Stimulated activated CD4-positive, alpha-beta T cell treated with anti-CD3 and anti-CD28 coated beads, TNF-alpha, amount 100 ng/mL, for 4 hours (primary cell): Measurements from ENCODE around the gene TRIM29.

ENCODE experiments used
- DNase-seq, 3 experiments: peaks; one replicate each; pipeline ENCODE4 v3.0.0-alpha.2; 2020; ENCODE audit warnings: low read depth in 3 of 3

Gene TRIM29

DNA sequence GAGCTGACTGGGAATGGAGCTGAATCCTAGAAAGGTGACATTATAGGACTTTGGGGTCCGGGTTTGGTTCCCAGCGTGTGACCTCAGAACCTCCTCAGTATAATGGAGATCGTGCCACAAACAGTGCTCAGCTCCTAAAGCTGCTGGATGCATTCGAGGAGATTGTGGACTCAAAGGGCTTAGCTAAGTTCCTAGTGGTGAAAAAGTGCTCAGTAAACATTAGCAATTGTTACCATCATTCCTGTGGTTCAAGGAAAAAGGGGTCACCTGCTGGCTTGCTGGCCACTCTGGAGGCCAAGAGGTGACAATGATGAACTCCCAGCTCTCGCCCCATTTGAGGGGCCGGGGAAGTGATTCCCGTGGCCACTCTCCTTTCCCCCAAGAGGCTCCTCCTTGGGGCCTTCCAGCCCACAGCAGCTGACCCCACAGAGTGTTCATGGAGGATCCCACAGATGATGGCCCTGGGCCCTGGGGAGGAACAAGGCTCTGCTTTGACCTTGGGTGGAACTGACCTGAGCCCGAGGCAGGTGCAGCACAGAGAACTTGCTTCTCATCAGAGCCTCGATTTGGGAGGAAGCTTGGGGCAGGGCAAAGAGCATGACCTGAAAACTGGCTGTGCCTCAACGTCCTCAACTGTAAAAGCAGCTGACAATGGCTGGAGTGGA, 40.1 kb downstream of the TRIM29 start:
- DNase-seq = no peak

GRCh38 chr11:120096369-120097191, 41.3 kb downstream of the TRIM29 start:
- no peak for DNase-seq

DNA sequence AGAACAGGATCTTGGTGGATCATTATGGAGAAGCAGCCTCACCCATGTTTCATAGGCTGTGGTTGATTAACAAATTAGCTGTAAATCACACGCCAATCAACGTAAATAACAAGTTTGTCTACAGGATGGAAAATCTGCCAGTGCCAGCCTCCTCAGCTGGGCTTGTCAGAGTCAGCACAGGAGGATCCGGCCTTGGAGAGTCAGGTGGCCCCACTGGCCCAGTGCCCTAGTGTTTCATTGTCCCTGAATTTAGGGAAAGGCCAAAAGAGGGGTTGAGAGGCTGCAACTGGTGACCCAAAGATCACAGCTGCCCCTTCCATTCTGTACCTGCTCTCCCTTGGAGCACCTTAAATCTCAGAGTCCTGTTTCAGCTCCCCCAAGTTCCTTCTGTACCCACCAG, 42.4 kb downstream of the TRIM29 start:
- no peak for DNase-seq

- no peak for DNase-seq
Measured at GRCh38 chr11:120091701-120092100, 46.2 kb downstream of the TRIM29 start.

GRCh38 chr11:120091121-120091520, 46.8 kb downstream of the TRIM29 start:
- DNase-seq = no peak

GRCh38 chr11:120090411-120090810, 47.5 kb downstream of the TRIM29 start:
- no peak for DNase-seq

DNA sequence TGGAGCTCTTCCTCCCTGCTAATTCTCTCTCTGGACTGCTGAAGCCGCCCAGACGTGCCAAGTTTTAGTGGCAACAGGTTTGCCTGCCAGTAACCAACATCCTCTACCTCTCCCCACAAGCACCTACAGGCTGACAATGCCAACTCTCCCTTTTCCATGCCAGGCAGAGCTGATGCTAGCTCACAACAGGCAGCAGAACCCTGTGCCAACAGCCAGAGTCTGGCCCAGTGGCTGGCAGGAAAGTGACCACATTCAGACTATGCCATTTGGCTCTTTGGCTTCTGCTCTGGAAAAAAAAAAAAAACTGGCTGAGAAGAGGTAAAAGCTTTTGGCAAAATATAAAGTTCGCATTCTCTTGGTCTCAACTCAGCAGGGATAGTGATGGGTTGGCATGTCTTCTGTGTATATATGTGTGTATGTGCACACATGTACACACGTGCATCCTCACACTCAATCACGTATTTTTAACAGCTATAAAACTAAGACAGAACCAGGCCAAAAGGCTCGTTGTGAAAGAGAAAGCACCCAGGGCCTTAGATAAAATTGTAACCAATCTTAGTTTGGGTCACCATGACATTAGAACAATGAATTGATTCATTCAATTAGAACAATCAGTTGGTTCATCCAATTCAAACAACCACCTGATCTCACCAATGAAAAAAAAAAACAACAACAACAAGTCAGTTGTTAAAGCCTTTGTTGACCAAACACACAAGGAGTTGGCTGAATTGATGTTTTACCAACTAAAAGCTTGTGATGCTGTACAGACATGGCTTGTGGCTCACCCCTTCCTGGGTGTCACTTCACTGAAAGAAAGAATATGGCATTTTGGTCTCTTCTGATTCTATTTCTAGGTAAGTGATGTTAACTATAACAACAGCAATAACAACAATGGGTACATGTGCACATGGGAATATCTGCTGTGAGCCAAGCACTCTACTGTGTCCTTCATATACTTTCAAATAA, 48.6 kb downstream of the TRIM29 start:
- DNase-seq = no peak

DNA sequence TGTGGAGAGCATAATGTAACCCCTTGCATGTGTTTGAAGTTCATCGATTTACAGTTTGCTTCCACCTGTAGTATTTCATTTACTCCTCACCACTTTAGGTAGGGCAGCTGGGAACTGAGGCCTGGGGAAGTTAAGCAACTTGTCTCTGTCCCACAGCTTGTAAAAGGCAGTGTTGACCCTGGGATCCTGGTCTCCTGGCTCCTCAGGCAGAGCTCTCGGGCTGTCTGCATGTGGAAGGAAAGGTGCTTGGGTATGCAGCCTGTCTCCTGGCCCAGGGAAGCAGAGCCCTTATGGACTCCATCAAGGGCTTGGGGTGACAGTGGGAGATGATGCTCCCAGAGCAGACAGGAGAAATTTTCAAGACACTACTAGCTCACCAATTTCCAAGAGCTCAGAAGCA, 49.9 kb downstream of the TRIM29 start:
- no peak for DNase-seq

GRCh38 chr11:120086651-120087050, 51.3 kb downstream of the TRIM29 start:
- DNase-seq = no peak

DNA sequence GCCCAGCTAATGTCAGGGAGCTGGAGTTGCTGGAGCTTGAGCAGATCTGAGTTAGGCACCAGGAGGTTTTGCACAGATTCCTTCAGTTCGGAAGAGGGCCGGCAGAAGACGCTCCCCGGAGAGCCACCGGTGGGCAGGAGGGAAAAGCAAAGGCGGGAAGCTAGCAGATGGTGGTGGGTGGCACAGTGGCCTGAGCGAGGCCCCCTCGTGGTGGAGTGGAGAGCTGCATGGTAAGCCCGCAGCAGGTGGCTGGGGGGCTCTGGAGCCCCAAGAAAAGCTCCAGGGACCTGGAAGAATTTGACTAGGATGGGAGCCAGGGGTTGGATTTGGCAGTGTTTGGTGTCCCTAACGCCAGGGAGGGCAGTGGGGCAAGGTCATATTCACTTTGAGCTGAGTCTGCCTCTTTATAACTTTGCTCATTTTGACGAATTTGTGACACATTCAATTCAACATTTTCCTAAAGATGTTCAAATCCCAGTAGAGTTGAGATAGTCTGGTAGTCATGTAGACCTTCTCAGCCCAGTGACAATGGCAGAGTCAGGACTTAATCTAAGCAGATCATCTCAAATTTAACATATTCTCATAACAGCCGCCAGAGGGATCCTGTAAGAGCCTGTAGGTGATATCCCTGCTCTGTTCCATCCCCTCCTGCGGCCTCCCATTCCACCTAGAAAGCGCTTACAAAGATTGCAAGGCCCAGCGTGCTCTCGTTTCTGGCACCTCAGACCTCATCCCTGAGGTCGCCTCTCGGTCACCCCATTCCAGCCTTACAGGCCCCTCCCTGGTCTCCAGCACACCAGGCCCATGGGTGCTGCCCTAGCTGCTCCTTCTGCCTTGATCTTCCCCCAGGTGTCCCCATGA, 57.9 kb downstream of the TRIM29 start:
- peak in 1 of 3 experiments; percentile 6 for DNase-seq

- DNase-seq = no peak
Measured at GRCh38 chr11:120078397-120078796, 59.5 kb downstream of the TRIM29 start.

DNA sequence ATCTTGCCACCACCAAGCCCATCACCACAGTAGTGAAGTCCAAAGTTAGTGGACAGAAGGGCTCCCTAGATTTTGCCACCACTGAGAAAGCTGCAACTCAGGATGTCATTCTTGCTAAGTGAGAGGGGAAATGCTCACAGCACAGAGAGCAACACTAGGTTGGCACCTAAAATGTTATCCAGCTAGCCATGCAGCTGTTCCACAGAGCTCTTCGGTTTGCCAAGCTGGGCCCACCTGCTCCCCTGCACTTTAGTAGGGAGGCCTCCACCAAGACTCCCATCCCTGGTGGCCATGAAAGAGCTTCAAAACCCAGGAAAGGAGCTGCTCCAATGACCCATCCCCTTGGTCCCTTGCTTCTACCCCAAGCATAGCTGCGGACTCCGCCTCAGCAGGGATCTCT, 63.8 kb downstream of the TRIM29 start:
- no peak for DNase-seq

DNA sequence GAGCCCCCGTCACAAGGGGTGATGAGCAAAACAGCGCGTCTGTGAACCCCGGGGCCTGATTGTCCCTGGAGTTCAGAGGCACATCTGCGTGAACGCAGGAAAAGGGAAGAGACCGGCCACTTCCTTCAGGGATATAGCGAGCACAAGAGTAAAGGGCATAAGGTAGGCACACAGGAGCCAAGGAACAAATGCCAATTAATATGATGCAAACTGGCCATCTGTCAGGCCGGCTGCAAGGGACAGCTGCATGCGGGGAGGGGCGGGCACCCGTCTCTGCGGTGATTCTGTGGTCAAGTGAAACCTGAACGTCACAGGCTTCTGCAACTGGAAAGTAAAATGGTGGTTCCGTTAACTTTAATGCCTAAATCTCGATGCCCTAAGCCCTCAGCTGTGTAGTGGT, 64.7 kb downstream of the TRIM29 start:
- DNase-seq = no peak

DNA sequence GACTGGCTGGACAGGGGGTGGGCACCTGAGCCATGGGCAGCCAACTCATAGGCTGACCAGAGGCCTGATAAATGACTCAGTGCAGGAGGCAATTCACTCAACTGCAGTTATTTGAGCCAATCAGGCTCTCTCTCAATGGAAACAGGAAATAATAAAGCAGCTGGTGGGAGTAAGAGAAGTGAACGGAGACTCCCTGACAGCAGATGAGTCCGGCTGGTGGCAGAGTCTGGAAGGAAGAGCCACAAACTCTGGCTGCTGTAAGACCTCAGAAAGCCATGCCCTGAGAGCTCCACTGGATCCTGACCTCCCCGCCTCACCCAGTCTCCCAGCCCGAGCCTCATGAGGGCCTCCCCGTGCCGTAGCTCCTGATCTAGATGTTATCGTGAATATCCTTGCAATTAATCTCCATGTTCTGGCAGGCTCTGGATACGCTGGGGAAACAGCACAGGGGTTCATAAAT, 69.8 kb downstream of the TRIM29 start:
- no peak for DNase-seq

GRCh38 chr11:120067438-120068113, 70.3 kb downstream of the TRIM29 start:
- DNase-seq = no peak

- DNase-seq = no peak
Measured at GRCh38 chr11:120066738-120067437, 71.0 kb downstream of the TRIM29 start.

DNA sequence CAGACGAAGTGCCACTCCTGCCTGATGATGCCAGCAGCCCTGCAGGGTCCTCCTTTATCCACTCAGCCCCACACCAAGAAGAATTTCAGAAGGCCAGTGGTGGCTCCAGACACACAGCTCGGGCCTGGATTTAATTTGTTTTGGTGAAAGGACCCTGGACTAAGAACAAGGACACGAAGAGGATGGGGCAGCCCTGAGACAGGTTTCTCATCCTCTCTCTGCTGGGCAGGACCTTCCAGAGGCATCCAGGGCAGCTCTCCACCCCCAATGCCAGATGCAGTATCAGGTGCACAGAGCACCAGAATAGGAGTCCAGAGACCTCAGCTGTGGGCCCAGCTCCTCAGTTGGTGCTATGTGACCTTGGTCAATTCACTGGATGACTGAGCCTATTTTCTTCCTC, 72.0 kb downstream of the TRIM29 start:
- DNase-seq = no peak

DNA sequence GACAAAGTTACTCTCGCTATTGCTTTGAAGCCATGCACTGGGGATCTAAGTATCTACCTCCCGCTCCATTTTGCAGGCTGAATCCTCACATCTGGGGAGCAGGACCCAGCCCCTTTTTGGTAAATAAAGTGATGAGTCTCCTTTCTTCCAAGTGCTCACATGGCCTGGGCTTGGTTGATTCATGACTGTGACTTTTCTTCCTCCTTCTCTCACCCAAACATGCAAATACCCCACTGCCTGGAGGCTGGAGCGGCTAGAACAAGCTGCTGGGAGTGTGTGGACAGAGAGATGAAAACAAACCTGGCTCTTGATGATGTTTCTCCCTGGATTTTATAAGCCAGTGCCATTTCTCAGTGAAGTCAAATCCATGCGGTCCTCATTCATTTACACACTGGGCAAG, 72.7 kb downstream of the TRIM29 start:
- no peak for DNase-seq

DNA sequence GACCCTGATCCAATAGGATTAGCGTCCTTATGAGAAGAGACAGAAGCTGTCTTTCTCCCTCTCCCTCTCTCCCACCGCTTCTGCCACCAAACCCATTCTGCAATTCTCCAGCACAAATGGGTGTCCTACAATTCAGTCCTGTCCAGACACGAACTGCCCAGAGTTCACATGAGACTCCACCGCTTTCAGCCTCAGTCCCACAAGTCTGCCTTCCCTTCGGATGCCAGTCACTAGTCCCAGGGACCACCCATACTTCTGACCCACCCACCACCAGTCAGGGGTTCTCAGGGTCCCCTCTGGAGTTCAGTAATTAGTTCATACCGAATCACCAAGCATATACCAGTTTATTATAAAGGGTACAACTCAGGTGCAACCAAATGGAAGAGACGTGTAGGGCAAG, 73.6 kb downstream of the TRIM29 start:
- no peak for DNase-seq
